IPS DF 6.9 (cell line): ENCODE data around the gene MICAL2.

Experiments used
- DNase-seq: peaks from one replicate; pipeline ENCODE4 v3.0.0-alpha.2; 2013; ENCODE audit warnings: low read depth, low spot score
- H3K27ac ChIP-seq: one replicate; pipeline ENCODE4 v1.5.1; 2013; ENCODE audit warnings: low read length, control low read depth
- H3K27me3 ChIP-seq: 2 replicates; pipeline ENCODE4 v1.6.1; 2013; ENCODE audit warnings: mild to moderate bottlenecking, low read length; ENCODE audit not compliant: control insufficient read depth, insufficient read depth
- H3K36me3 ChIP-seq: 2 replicates; pipeline ENCODE4 v1.6.1; 2013; ENCODE audit warnings: low read length; ENCODE audit not compliant: control insufficient read depth, insufficient read depth
- H3K4me1 ChIP-seq: 2 replicates; pipeline ENCODE4 v1.6.1; 2013; ENCODE audit warnings: low read length; ENCODE audit not compliant: control insufficient read depth, insufficient read depth
- H3K4me3 ChIP-seq: 2 replicates; pipeline ENCODE4 v1.5.1; 2013; ENCODE audit warnings: mild to moderate bottlenecking, low read length
- H3K9me3 ChIP-seq: 2 replicates; pipeline ENCODE4 v1.6.1; 2013; ENCODE audit warnings: low read length, inconsistent platforms; ENCODE audit not compliant: control insufficient read depth, insufficient read depth
- WGBS: extraction: QIAGEN DNeasy Blood & Tissue Kit; methylation state at CpG from one replicate; pipeline ENCODE4 v1.1.7; 2013; ENCODE audit warnings: mixed read lengths, missing lambda C conversion rate; ENCODE audit not compliant: insufficient read length, insufficient coverage; 5-methylcytosine and 5-hydroxymethylcytosine counted together

The MICAL2 gene

DNA sequence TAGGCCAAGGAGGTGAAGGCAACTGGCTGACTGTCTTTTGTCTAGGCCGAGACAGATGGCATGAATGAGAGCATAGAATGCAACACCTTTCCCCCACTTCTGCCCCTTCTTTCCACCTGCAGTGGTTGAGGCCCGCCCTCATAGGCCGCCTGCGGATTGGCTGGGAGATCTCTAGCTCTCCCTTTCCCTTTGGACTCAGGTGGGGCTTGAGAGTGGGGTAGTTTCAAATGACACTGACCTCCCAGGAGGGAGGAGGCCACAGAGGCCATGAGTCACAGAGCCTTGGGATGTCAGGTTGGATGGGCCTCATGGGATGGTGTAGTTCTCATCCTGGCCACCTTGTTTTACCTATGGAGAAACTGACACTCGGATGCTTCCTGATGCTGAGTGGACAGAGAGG, 9.1 kb downstream of the MICAL2 start:
- H3K36me3 ChIP-seq = no peaks in the 10 kb centered on the region
- DNase-seq = no peak
- no peak overlapping the region for H3K27ac ChIP-seq
- H3K9me3 ChIP-seq = no peaks in the 10 kb centered on the region
- WGBS = no CpG with 5 or more reads among the region's 5 CpGs
- H3K4me3 ChIP-seq = no peak overlapping the region
- H3K4me1 ChIP-seq = no peaks in the 10 kb centered on the region
- no peaks in the 10 kb centered on the region; the same call in 1 of the 2 replicates for H3K27me3 ChIP-seq

DNA sequence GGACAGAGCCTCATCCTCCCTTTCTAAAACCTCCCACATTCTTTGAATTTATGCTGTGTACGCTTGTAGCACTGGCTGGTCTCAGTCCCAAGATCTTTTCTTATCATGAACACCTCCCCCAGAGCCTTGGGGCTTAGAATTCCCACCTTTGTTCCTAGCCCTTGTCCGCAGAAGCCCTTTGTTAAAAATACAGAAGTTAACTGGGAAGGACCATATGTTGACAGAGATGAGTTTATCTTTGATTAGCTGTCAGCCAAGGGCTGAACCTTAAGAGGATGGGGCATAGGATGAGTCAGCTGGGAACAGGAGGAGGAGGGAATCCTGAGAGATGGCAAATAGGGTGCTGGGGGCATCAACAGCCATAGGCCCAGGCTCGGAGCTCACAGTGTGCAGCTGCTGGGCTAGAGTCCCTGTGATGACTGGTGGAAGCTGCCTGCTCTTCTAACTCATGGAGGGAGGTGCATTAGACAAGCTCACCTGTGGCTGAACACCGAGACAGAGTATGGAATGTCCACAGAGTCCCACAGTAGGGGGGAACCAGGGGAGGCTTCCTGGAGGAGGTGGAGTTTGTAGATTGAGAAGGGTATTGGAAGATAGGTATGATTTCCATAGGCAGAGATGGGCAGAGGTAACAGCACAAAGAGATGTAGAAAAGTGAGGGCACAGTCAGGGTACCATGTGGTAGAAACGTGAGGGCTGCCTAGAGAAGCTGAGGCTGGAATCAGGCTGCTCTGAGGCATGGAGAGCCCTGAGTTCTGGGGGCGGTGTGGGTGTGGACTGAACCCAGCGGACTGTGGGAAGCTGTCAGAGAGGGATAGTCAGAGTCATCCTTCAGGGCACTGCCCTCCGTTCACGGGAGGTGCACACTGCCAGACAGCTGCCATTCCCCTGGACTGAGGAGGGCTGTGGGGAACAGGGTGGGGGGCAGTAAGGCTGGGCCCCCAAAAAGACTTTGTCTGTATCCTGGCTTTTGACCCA, 9.9 kb downstream of the MICAL2 start:
- no peak for DNase-seq

GRCh38 chr11:12121011-12121410, 10.6 kb downstream of the MICAL2 start:
- no peaks in the 10 kb centered on the region for H3K9me3 ChIP-seq
- no peak for DNase-seq
- no peaks in the 10 kb centered on the region for H3K36me3 ChIP-seq
- no peak overlapping the region for H3K4me3 ChIP-seq
- no peaks in the 10 kb centered on the region for H3K4me1 ChIP-seq
- no peaks in the 10 kb centered on the region; the same call in 1 of the 2 replicates for H3K27me3 ChIP-seq
- no CpG with 5 or more reads among the region's 5 CpGs for WGBS
- H3K27ac ChIP-seq = no peak overlapping the region

More for the DNA sequence above, 9.9 kb downstream of the MICAL2 start:
- Histone ChIP-seq H3K4me3 (no peak overlapping the region), H3K27me3 (no peaks in the 10 kb centered on the region; the same call in 1 of the 2 replicates), H3K36me3 (no peaks in the 10 kb centered on the region), H3K27ac (no peak overlapping the region), H3K9me3 (no peaks in the 10 kb centered on the region), H3K4me1 (no peaks in the 10 kb centered on the region)
- WGBS = no CpG with 5 or more reads among the region's 9 CpGs

DNA sequence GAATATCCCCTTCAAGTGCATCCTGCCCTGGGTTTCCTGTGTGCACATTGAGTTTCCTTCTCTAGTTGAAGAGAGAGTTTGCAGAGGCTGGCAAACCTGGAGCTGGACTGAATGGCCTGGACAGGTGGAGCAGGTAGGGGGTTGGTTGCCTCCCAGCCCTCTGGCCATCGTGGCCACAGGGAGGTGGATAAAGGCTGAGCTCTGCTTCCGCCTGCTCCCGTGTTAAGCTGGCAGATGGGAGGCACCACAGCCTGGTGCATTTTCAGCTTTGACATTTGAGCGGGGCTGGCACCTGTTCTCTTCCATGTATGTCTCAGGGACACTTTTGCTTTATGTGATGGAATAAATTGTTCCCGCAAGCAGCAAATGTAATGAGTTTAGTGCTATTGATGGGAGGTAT, 11.1 kb downstream of the MICAL2 start:
- Histone ChIP-seq H3K9me3 (no peaks in the 10 kb centered on the region), H3K27me3 (no peaks in the 10 kb centered on the region; the same call in 1 of the 2 replicates), H3K4me3 (no peak overlapping the region), H3K4me1 (no peaks in the 10 kb centered on the region), H3K27ac (no peak overlapping the region), H3K36me3 (no peaks in the 10 kb centered on the region)
- WGBS = no CpG with 5 or more reads among the region's 5 CpGs
- DNase-seq = no peak

- Histone ChIP-seq H3K9me3 (no peaks in the 10 kb centered on the region), H3K36me3 (no peaks in the 10 kb centered on the region), H3K27ac (no peak overlapping the region), H3K4me3 (no peak overlapping the region), H3K27me3 (no peaks in the 10 kb centered on the region; the same call in 1 of the 2 replicates), H3K4me1 (no peaks in the 10 kb centered on the region)
- no CpG with 5 or more reads among the region's 6 CpGs for WGBS
- no peak for DNase-seq
Observed at GRCh38 chr11:12122083-12122482, 11.7 kb downstream of the MICAL2 start.

DNA sequence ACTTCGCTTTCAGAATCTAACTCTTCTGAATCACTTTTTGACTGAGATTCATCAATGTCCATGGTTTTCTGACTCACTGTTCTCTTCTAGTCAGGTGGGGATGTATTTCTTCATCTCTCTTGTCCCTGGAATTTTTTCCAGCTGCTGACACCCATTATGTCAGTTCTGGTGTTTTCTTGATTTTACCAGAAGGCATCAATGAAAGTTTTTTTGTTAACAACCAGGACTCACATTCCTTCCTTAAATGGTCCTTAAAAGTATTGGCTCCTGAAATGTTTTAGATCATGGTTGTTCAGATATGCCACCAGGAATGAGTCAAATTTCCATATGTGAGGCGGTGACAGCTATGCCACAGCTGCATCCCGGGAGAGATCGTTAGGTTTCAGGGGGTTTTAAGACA, 12.9 kb downstream of the MICAL2 start:
- Histone ChIP-seq H3K4me1 (no peaks in the 10 kb centered on the region), H3K27ac (no peak overlapping the region), H3K9me3 (no peaks in the 10 kb centered on the region), H3K36me3 (no peaks in the 10 kb centered on the region), H3K4me3 (no peak overlapping the region), H3K27me3 (no peaks in the 10 kb centered on the region; the same call in 1 of the 2 replicates)
- WGBS = no CpG with 5 or more reads among the region's 4 CpGs
- no peak for DNase-seq

GRCh38 chr11:12123799-12124198, 13.4 kb downstream of the MICAL2 start:
- WGBS = no CpG with 5 or more reads among the region's 3 CpGs
- H3K27ac ChIP-seq = no peak overlapping the region
- no peaks in the 10 kb centered on the region for H3K36me3 ChIP-seq
- no peaks in the 10 kb centered on the region for H3K4me1 ChIP-seq
- no peak overlapping the region for H3K4me3 ChIP-seq
- no peak for DNase-seq
- H3K9me3 ChIP-seq = no peaks in the 10 kb centered on the region
- no peaks in the 10 kb centered on the region; the same call in 1 of the 2 replicates for H3K27me3 ChIP-seq

DNA sequence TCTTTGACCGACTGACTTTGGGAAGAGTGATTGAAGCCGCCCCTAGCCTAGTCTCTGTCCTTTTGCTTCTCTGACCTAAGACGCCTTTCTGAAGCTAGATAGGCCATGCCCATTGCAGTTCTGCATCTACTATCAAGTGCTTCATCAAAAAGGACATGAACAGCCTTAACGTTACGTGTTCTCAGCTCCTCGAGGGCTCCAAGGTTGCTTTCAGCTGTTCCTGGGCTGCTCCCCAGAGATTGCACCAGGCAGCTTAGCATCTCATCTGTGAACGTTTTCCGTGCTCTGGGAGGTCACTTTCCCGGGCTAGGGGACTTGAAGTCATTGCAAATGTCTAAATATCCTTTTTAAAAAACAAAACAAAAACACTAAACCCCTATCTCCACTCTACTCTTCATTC, 13.9 kb downstream of the MICAL2 start:
- no peaks in the 10 kb centered on the region for H3K9me3 ChIP-seq
- no CpG with 5 or more reads among the region's 9 CpGs for WGBS
- H3K36me3 ChIP-seq = no peaks in the 10 kb centered on the region
- H3K4me3 ChIP-seq = no peak overlapping the region
- no peak overlapping the region for H3K27ac ChIP-seq
- DNase-seq = no peak
- no peaks in the 10 kb centered on the region; the same call in 1 of the 2 replicates for H3K27me3 ChIP-seq
- no peaks in the 10 kb centered on the region for H3K4me1 ChIP-seq

DNA sequence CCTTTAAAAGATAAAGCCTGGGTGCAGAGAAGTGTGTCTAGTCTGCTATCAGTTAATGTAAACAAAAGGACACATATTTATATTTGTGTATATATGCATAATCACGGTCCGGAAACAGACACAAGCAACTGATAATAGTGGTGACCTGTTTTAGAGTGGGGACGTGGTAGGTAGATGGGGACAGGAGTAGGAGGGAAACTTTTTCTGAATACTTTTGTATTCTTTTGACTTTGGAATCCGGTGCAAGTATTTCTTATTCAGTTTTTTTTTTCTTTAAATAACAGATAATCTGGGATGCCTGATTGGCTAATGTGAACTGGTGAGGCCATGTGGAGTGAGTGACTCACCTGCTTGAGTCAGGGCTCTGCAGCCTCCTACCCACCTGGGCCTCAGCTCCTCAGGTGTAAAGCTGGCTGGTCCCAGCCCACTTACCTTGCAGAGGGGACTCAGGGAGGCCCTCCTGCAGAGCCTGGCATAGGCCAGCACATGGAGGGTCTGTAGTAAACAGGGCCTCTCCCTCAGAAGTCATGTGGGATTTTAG, 15.3 kb downstream of the MICAL2 start:
- no peak overlapping the region for H3K4me3 ChIP-seq
- no CpG with 5 or more reads among the region's 4 CpGs for WGBS
- no peaks in the 10 kb centered on the region; the same call in 1 of the 2 replicates for H3K27me3 ChIP-seq
- H3K4me1 ChIP-seq = no peaks in the 10 kb centered on the region
- H3K36me3 ChIP-seq = no peaks in the 10 kb centered on the region
- no peaks in the 10 kb centered on the region for H3K9me3 ChIP-seq
- no peak for DNase-seq
- no peak overlapping the region for H3K27ac ChIP-seq

DNA sequence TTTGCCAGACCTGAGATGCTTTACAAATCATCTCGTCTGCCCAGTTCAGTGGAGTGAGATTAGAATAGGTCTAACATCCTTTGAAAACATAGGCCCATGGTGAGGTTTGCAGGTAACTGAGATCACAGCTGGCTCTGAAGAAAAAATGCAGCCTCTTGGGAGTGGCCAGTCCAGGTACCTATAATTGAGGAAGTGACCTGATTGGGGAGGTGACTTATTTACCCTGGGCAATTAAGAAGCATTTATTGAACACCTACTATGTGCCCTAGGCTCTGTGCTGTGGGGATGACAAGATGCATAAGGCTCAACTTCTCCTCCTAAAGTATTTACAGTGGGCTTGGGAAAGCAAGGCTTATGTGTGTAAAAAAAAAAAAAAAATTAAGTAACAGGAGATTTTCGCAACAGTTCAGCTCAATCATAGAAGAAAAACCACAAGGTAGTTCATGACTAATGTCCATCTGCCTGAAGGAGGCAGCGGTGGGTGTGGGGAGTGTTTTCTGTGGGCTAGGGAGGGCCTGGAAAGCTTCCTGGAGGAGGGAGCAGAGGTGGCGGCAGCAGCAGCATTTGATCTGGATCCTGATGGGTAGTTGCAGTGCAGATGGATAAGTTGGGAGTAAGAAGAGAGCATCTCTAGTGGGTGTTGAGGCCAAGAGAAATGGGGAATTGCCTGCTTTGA, 16.1 kb downstream of the MICAL2 start:
- Histone ChIP-seq H3K4me1 (no peaks in the 10 kb centered on the region), H3K27me3 (no peaks in the 10 kb centered on the region; the same call in 1 of the 2 replicates), H3K9me3 (no peaks in the 10 kb centered on the region), H3K36me3 (no peaks in the 10 kb centered on the region), H3K4me3 (no peak overlapping the region), H3K27ac (no peak overlapping the region)
- DNase-seq = no peak
- WGBS = no CpG with 5 or more reads among the region's 4 CpGs
